Mesothelial cell of epicardium (in vitro differentiated cells): ENCODE measurements around the gene CLASP1. TPM values are rescaled to one million over a fixed set of nuclear protein-coding genes. Genes with fewer than 3 reads are reported as not detected.
"Not testable (repeated sequence)": the region's sequence is repeated elsewhere in the genome, so short reads cannot be mapped to it uniquely, and the experiment has no call there.

Source experiments
- DNase-seq, 2 experiments: peaks; one replicate each; pipeline ENCODE4 v3.0.0; 2021; ENCODE audit warnings: low spot score in 2 of 2; ENCODE audit not compliant: unreplicated experiment in 2 of 2
- H3K27ac Mint-ChIP-seq: 2 replicates; pipeline ENCODE4 v1.8.0; 2021; ENCODE audit warnings: mixed read lengths
- H3K27me3 Mint-ChIP-seq: 2 replicates; pipeline ENCODE4 v1.8.0; 2021; ENCODE audit warnings: low read depth, mixed read lengths
- H3K36me3 Mint-ChIP-seq: 2 replicates; pipeline ENCODE4 v1.8.0; 2021; ENCODE audit warnings: mixed read lengths
- H3K4me1 Mint-ChIP-seq: 2 replicates; pipeline ENCODE4 v1.8.0; 2021; ENCODE audit warnings: mixed read lengths
- H3K4me3 Mint-ChIP-seq: 2 replicates; pipeline ENCODE4 v1.8.0; 2021; ENCODE audit warnings: mild to moderate bottlenecking, moderate library complexity, mixed read lengths
- H3K9me3 Mint-ChIP-seq: 2 replicates; pipeline ENCODE4 v1.8.0; 2021; ENCODE audit warnings: mixed read lengths
- total RNA-seq: library from RNA; stranded (reverse); gene quantifications from 3 replicates; pipeline ENCODE4 v1.2.1, GENCODE V29; 2021
- TF ChIP-seq, protein P1 (sequence below): fragments of 200-600 bp; sonication (generic); IDR thresholded peaks from one replicate; pipeline ENCODE4 v1.5.0; 2021; ENCODE audit warnings: antibody characterized with exemption; ENCODE audit not compliant: unreplicated experiment

The CLASP1 gene
- total RNA-seq, 1 donor from 2014 or later: 99.8 TPM

- Mint-ChIP-seq H3K36me3 (no peaks in the 10 kb centered on the region), H3K4me1 (peaks cover 33% of the 10 kb centered on the region)
Observed at GRCh38 chr2:121648206-121649148, 785 bp downstream of the CLASP1 start.

GRCh38 chr2:121647396-121647795, 1.9 kb downstream of the CLASP1 start:
- DNase-seq: no peak
- H3K36me3 Mint-ChIP-seq: no peaks in the 10 kb centered on the region
- H3K27ac Mint-ChIP-seq: peak overlapping the region; percentile 69
- no peaks in the 10 kb centered on the region for H3K9me3 Mint-ChIP-seq
- H3K4me3 Mint-ChIP-seq: peak overlapping the region; percentile 93
- no peaks in the 10 kb centered on the region for H3K27me3 Mint-ChIP-seq
- peaks cover 31% of the 10 kb centered on the region for H3K4me1 Mint-ChIP-seq
- TF ChIP-seq, protein P1, sequence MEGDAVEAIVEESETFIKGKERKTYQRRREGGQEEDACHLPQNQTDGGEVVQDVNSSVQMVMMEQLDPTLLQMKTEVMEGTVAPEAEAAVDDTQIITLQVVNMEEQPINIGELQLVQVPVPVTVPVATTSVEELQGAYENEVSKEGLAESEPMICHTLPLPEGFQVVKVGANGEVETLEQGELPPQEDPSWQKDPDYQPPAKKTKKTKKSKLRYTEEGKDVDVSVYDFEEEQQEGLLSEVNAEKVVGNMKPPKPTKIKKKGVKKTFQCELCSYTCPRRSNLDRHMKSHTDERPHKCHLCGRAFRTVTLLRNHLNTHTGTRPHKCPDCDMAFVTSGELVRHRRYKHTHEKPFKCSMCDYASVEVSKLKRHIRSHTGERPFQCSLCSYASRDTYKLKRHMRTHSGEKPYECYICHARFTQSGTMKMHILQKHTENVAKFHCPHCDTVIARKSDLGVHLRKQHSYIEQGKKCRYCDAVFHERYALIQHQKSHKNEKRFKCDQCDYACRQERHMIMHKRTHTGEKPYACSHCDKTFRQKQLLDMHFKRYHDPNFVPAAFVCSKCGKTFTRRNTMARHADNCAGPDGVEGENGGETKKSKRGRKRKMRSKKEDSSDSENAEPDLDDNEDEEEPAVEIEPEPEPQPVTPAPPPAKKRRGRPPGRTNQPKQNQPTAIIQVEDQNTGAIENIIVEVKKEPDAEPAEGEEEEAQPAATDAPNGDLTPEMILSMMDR: no peak

More at GRCh38 chr2:121648206-121649148, 785 bp downstream of the CLASP1 start:
- no peaks in the 10 kb centered on the region for H3K27me3 Mint-ChIP-seq
- no peaks in the 10 kb centered on the region for H3K9me3 Mint-ChIP-seq
- TF ChIP-seq, protein P1: no peak
- H3K27ac Mint-ChIP-seq: peak overlapping the region; percentile 90
- peak; percentile 25 to 69 for DNase-seq
- peak overlapping the region; percentile 93 for H3K4me3 Mint-ChIP-seq

- Mint-ChIP-seq H3K9me3 (no peaks in the 10 kb centered on the region), H3K27me3 (no peaks in the 10 kb centered on the region), H3K36me3 (peaks cover 1% of the 10 kb centered on the region), H3K4me1 (peaks cover 18% of the 10 kb centered on the region), H3K27ac (no peak overlapping the region), H3K4me3 (no peak overlapping the region)
- DNase-seq: no peak
- TF ChIP-seq, protein P1: no peak
Observed at GRCh38 chr2:121644715-121645114, 4.5 kb downstream of the CLASP1 start.

DNA sequence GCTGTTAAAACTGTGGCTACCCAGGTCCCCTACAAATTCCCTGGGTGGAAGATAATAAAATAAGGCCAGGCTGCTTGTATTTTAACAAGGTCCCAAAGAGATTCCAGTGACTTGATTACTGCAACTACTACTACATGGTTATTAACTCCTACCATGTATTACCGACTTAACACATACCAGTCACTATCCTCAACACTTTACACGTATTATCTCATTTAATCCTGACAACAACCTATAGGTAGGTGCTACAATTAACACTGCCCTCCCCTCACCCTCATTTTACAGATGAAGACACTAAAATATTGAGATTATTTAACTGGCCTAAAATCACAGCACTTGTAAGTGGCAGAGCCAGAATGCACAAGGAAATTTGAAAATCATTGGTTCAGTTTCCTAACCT, 5.4 kb downstream of the CLASP1 start:
- H3K4me3 Mint-ChIP-seq: no peak overlapping the region
- H3K27ac Mint-ChIP-seq: no peak overlapping the region
- peaks cover 5% of the 10 kb centered on the region for H3K36me3 Mint-ChIP-seq
- H3K27me3 Mint-ChIP-seq: no peaks in the 10 kb centered on the region
- DNase-seq: no peak
- H3K9me3 Mint-ChIP-seq: peaks cover 4% of the 10 kb centered on the region
- TF ChIP-seq, protein P1: no peak
- peaks cover 18% of the 10 kb centered on the region for H3K4me1 Mint-ChIP-seq

DNA sequence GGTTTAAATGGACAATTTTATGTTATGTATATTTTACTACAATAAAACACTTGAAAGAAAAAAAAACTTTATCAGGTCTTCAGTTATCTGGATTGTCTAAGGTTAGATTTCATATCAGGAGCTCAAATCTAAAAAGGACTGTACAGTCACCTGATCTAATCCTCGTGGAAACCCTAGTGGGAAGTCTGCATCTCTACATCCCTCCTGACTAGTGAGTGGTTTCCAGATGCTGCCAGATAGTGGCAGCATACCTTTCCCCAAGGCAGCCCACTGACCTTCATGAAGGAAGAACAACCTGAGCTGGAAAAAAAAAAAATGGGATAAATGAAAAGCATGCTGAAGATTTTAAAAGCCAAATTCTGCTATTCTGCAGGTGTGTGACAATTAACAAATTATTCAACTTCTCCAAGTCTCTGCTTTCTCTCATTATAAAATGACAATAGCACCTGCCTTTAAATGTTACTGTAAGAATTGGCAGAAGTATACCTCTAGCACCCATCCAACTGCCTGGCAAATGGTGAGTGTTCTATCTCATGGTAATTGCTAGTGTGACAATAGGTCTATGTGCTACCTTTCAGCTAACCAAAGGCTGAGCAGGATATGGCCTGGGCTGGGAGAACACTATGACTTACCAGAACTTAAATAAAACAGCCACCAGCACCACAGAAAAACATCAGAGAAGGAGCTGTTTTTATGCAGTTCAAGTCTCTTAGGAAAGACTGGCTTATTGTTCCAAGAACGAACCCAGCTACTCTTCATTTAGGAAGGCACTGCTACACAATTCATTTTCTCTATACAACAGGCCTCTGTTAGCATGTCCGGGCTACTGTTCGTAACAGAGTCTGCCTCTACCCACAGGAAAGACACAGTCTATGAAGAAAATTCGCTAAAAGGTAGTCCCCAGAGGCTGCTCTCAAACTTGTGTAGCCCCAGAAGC, 8.6 kb downstream of the CLASP1 start:
- Mint-ChIP-seq H3K4me3 (no peak overlapping the region), H3K27me3 (no peaks in the 10 kb centered on the region), H3K36me3 (peaks cover 20% of the 10 kb centered on the region), H3K27ac (peak overlapping the region; percentile 67), H3K4me1 (peaks cover 3% of the 10 kb centered on the region), H3K9me3 (peaks cover 19% of the 10 kb centered on the region)
- TF ChIP-seq, protein P1: no peak
- DNase-seq: no peak

- not testable (repeated sequence) for H3K27me3 Mint-ChIP-seq, DNase-seq, H3K4me1 Mint-ChIP-seq, H3K27ac Mint-ChIP-seq, H3K4me3 Mint-ChIP-seq
- Mint-ChIP-seq H3K36me3 (peaks cover 20% of the 10 kb centered on the region), H3K9me3 (peaks cover 19% of the 10 kb centered on the region)
Observed at GRCh38 chr2:121639846-121640245, 9.4 kb downstream of the CLASP1 start.
